ENCODE results near the gene TMA7. TPM values are rescaled to one million over a fixed set of nuclear protein-coding genes. Genes with fewer than 3 reads are reported as not detected.

TMA7 gene
- 315 and 384 TPM in 2 replicates for total RNA-seq

GRCh38 chr3:48439820-48440589 is at the start of gene TMA7, which contains the start of gene CCDC51:
TMA7 (plus strand) TSS chr3:48440257; CDS start chr3:48440297, 40 bp downstream.
CCDC51 (minus strand) TSS chr3:48440119; CDS start chr3:48435128, 4,991 bp downstream.

GRCh38 chr3:48429960-48430707 is 9.9 kb upstream of the TMA7 start, which contains the start of gene PLXNB1:
PLXNB1 (minus strand) TSS chr3:48430086; CDS start chr3:48424611, 5,475 bp downstream.

GRCh38 chr3:48446425-48447193 is 6.6 kb downstream of the TMA7 start, which contains the start of gene ATRIP:
ATRIP (plus strand) TSS chr3:48446737; CDS start chr3:48446846, 109 bp downstream.

Other genes starting within 250 kb of the TMA7 start
- not detected in 2 replicates for gene CAMP, start 216.8 kb upstream of the TMA7 start, total RNA-seq
- gene ZNF589, start 199.2 kb upstream of the TMA7 start, total RNA-seq: 2.4 and 2.9 TPM in 2 replicates
- 16.9 and 20.2 TPM in 2 replicates for gene NME6, start 138.9 kb upstream of the TMA7 start, total RNA-seq
- gene SPINK8, start 106.6 kb upstream of the TMA7 start, total RNA-seq: not detected in 2 replicates
- not detected in 2 replicates for gene FBXW12, start 68.0 kb upstream of the TMA7 start, total RNA-seq
- gene PLXNB1, start 10.2 kb upstream of the TMA7 start, total RNA-seq: 24.6 and 42.2 TPM in 2 replicates
- gene CCDC51, start 138 bp upstream of the TMA7 start, total RNA-seq: 19.2 and 26.5 TPM in 2 replicates
- 2.8 and 4.0 TPM in 2 replicates for gene ATRIP, start 6.5 kb downstream of the TMA7 start, total RNA-seq
- 101 and 102 TPM in 2 replicates for gene SHISA5, start 63.9 kb downstream of the TMA7 start, total RNA-seq
- 6.0 and 29.4 TPM in 2 replicates for gene PFKFB4, start 116.5 kb downstream of the TMA7 start, total RNA-seq
- 0.83 and 1.00 TPM in 2 replicates for gene UCN2, start 123.5 kb downstream of the TMA7 start, total RNA-seq
- 31.6 and 46.1 TPM in 2 replicates for gene COL7A1, start 155.1 kb downstream of the TMA7 start, total RNA-seq
- gene UQCRC1, start 169.4 kb downstream of the TMA7 start, total RNA-seq: 241 and 286 TPM in 2 replicates
- gene TMEM89, start 181.5 kb downstream of the TMA7 start, total RNA-seq: not detected in 2 replicates
- 28.9 and 31.1 TPM in 2 replicates for gene SLC26A6, start 195.2 kb downstream of the TMA7 start, total RNA-seq
- gene CELSR3, start 222.6 kb downstream of the TMA7 start, total RNA-seq: 1.00 and 1.6 TPM in 2 replicates
- 9.1 and 9.2 TPM in 2 replicates for gene NCKIPSD, start 245.7 kb downstream of the TMA7 start, total RNA-seq